ENCODE results near the gene DENND10. TPM values are rescaled to one million over a fixed set of nuclear protein-coding genes. Genes with fewer than 3 reads are reported as not detected.
"Not testable (repeated sequence)": the region's sequence is repeated elsewhere in the genome, so short reads cannot be mapped to it uniquely, and the experiment has no call there.

DENND10 gene
- total and polyA plus RNA-seq, 8 donors: 7.2 to 16.3 (median 9.7) TPM

DNA sequence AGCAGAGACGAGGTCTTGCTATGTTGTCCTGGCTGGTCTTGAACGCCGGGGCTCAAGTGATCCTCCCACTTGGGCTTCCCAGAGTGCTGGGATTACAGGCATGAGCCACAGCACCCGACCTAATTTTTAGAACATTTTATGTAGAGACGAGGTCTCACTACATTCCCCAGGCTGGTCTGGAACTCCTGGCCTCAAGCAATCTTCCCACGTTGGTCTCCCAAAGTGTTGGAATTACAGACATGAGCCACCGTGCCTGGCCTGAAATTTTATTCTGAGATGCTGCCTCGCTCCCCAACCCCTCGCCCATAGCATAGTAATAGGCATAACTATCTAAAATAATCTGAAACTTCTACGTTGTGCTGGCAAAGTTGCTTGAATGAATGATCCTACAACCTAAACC, 39.7 kb downstream of the DENND10 start:
- FAIRE-seq: no peak
- intact Hi-C loops (cut with DNase I): no loop called here
- Histone ChIP-seq H3K4me3 (no peak overlapping the region), H3K27me3 (no peaks in the 10 kb centered on the region), H3K27ac (no peak overlapping the region), H3K36me3 (peaks cover 0 to 15% (median 0%) of the 10 kb centered on the region in 3 donors), H3K9me3 (no peaks in the 10 kb centered on the region), H3K4me1 (no peaks in the 10 kb centered on the region)
- DNase-seq: no peak
- WGBS, 2 donors: 90 to 94% methylated on average over 10 of the region's 10 CpGs
- ATAC-seq: no peak
- TF ChIP-seq, protein P1, sequence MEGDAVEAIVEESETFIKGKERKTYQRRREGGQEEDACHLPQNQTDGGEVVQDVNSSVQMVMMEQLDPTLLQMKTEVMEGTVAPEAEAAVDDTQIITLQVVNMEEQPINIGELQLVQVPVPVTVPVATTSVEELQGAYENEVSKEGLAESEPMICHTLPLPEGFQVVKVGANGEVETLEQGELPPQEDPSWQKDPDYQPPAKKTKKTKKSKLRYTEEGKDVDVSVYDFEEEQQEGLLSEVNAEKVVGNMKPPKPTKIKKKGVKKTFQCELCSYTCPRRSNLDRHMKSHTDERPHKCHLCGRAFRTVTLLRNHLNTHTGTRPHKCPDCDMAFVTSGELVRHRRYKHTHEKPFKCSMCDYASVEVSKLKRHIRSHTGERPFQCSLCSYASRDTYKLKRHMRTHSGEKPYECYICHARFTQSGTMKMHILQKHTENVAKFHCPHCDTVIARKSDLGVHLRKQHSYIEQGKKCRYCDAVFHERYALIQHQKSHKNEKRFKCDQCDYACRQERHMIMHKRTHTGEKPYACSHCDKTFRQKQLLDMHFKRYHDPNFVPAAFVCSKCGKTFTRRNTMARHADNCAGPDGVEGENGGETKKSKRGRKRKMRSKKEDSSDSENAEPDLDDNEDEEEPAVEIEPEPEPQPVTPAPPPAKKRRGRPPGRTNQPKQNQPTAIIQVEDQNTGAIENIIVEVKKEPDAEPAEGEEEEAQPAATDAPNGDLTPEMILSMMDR (IDR thresholded peaks at IDR 0.05): no peak

DNA sequence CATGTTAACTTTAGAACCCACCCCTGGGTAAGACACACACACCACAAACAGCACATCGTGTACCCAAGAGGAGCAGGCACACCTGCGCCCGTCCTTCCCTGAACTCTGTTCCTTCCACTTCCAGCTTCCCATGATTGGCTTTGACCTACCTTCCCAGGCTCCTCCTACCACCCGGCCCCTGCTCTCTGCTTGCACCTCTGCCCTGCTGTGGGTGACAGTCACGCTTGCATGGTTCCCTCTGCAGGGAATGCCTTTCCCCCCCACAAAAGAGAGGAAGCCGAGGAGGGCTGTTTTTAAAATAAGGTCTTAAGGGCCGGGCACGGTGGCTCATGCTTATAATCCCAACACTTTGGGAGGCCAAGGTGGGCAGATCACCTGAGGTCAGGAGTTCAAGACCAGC, 45.2 kb downstream of the DENND10 start:
- peaks cover 0 to 35% (median 6%) of the 10 kb centered on the region in 3 donors for H3K36me3 ChIP-seq
- no peaks in the 10 kb centered on the region for H3K27me3 ChIP-seq
- no peak overlapping the region for H3K27ac ChIP-seq
- H3K9me3 ChIP-seq: no peaks in the 10 kb centered on the region
- FAIRE-seq (no peak), ATAC-seq (no peak), DNase-seq (no peak)
- intact Hi-C loops (cut with DNase I): no loop called here
- TF ChIP-seq, protein P1 (IDR thresholded peaks at IDR 0.05): no peak
- WGBS, 2 donors: 94 to 95% methylated on average over 8 of the region's 8 CpGs
- no peak overlapping the region for H3K4me3 ChIP-seq
- no peaks in the 10 kb centered on the region for H3K4me1 ChIP-seq

DNA sequence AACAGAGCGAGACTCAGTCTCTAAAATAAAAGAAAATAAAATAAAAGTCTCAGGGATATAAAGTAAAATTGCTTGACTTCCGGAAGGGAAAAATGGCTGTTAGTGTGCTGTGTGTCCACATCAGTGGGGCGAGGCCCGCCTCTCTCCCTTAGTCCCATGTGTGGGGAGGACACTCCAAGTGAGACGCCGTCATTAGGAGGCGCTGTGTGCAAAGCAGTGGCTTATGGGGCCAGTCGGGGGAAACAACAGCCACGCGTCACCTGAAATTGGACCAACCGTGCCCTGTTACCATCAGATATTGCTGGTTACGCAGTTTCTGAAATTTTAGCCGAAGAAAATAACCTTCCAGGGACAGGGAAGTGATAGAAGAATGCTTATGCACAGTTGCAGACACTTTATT, 45.8 kb downstream of the DENND10 start:
- no peak for DNase-seq
- intact Hi-C loops (cut with DNase I): no loop called here
- no peaks in the 10 kb centered on the region for H3K9me3 ChIP-seq
- WGBS, 2 donors: 85 to 86% methylated on average over 13 of the region's 13 CpGs
- FAIRE-seq: no peak
- no peaks in the 10 kb centered on the region for H3K4me1 ChIP-seq
- TF ChIP-seq, protein P1 (IDR thresholded peaks at IDR 0.05): no peak
- no peak overlapping the region for H3K27ac ChIP-seq
- no peak for ATAC-seq
- H3K36me3 ChIP-seq: peaks cover 0 to 41% (median 11%) of the 10 kb centered on the region in 3 donors
- H3K4me3 ChIP-seq: no peak overlapping the region
- H3K27me3 ChIP-seq: no peaks in the 10 kb centered on the region

DNA sequence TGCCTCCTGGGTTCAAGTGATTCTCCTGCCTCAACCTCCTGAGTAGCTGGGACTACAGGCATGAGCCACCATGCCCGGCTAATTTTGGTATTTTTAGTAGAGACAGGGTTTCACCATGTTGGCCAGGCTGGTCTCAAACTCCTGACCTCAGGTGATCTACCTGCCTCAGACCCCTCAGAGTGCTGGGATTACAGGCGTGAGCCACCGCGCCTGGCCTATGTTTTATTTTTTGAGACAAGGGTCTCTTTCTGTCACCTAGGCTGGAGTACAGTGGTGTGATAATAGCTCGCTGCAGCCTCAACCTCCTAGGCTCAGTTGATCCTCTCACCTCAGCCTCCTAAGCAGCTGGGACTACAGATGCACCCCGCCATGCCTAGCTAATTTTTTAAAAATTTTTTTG, 47.7 kb downstream of the DENND10 start:
- H3K27ac ChIP-seq; DNase-seq; H3K4me3 ChIP-seq; ATAC-seq; FAIRE-seq; H3K9me3 ChIP-seq; intact Hi-C loops (cut with DNase I); H3K4me1 ChIP-seq; H3K27me3 ChIP-seq: not testable (repeated sequence)
- 95 to 98% methylated on average over 6 of the region's 6 CpGs for WGBS, 2 donors
- peaks cover 6 to 54% (median 21%) of the 10 kb centered on the region in 3 donors for H3K36me3 ChIP-seq

DNA sequence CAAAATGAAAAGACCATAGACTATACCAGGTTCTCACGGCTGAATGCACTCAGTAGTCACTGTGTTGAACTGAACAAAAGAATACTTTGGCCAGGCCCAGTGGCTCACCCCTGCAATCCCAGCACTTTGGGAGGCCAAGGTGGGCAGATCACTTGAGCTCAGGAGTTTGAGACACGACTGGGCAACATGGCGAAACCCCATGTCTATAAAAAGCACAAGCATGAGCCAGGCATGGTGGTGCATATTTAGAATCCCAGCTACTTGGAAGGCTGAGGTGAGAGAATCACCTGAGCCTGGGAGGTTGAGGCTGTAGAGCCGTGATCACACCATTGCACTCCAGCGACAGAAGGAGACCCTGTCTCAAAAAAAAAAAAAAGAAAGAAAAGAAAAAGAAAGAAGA, 49.1 kb downstream of the DENND10 start:
- TF ChIP-seq, protein P1 (IDR thresholded peaks at IDR 0.05): no peak
- no peaks in the 10 kb centered on the region for H3K4me1 ChIP-seq
- DNase-seq: no peak
- no peaks in the 10 kb centered on the region for H3K9me3 ChIP-seq
- peaks cover 8 to 53% (median 23%) of the 10 kb centered on the region in 3 donors for H3K36me3 ChIP-seq
- intact Hi-C loops (cut with DNase I): no loop called here
- H3K27ac ChIP-seq: no peak overlapping the region
- WGBS, 2 donors: 93 to 95% methylated on average over 5 of the region's 5 CpGs
- H3K4me3 ChIP-seq: no peak overlapping the region
- no peaks in the 10 kb centered on the region for H3K27me3 ChIP-seq
- no peak for ATAC-seq
- FAIRE-seq: no peak

Measured in pancreas (tissue), 10 donors.